GM21360 (cell line): ENCODE results near the gene FAM20C.

Experiments
- ATAC-seq: cut with Tn5 transposase; IDR thresholded peaks from one replicate; pipeline ENCODE4 v1.9.1; 2021; ENCODE audit warnings: mild to moderate bottlenecking, moderate library complexity; ENCODE audit not compliant: unreplicated experiment

FAM20C gene

DNA sequence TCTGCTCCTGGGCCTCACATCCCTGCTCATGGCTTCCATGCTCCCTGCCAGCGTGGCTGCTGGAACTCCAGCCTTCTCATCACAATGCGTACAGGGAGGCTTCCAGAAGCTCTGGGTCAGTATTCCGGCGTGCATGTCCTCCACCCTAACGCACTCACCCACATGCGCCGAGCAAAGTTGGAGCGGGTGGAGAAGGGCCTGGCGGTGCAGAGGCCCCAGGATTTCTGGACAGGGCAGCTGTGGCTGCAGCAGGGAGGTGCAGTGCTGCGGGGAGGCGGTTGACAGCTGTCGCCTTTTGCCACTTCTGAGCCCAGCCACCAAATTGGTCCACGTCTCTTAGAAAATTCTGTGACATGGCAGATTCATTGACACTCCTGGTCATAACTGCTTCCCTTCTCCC, 33.6 kb upstream of the FAM20C start:
- ATAC-seq: no peak

- ATAC-seq: no peak
Measured at GRCh38 chr7:159370-160270, 32.8 kb upstream of the FAM20C start.

- no peak for ATAC-seq
Measured at GRCh38 chr7:160958-161725, 31.2 kb upstream of the FAM20C start.

GRCh38 chr7:162632-163297, 29.6 kb upstream of the FAM20C start:
- no peak for ATAC-seq

DNA sequence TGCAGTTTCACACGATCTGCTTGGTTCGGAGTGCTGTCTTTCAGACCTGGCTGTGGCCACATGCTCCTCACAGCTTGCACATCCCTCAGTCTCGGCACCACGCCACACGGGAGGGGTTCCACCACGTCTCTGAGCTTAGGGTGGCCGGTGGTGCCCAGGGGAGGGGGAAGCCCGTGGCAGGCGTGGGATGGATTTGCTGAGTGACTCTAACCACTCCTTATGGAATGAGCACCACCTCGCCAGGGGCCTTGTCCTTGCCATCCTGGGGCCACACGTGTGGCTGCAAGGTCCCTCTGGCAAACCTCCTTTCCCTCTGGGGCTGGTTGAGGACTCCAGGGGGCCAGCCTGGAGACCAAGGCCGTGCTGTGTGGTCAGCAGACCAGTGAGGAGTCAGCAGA, 29.1 kb upstream of the FAM20C start:
- ATAC-seq: no peak

GRCh38 chr7:163971-164881, 28.1 kb upstream of the FAM20C start:
- no peak for ATAC-seq

GRCh38 chr7:164882-165660, 27.3 kb upstream of the FAM20C start:
- ATAC-seq: no peak

DNA sequence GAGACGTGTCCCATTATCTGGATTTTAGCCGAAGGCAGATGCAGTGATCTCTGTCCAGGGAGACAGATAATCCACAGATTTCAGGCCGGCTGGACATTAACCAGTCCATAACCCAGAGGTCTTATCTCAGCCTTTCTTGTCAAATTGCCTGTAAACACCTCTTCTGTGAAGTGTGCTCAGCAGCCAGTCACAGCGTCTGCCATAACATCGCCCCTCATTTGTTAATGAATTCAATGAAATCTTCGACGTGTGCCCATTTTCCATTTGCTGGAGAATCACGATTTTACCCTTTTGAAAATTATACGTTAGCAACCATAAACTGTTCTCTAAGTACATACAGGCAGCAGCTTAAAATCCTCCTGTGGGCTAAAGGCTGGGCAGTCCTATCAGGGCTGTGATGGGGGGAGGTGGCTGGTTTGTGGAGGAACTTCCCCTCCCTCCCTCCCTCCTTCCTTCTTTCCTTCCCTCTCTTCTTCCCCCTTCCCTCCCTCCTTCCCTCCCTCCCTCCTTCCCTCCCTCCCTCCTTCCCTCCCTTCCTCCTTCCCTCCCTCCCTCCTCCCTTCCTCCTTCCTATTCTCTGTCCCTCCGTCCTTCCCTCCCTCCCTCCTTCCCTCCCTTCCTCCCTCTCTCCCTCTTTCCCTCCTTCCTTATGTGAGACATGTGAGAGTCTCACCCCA, 26.6 kb upstream of the FAM20C start:
- ATAC-seq: no peak

- ATAC-seq: no peak
Measured at GRCh38 chr7:166338-167060, 25.9 kb upstream of the FAM20C start.

DNA sequence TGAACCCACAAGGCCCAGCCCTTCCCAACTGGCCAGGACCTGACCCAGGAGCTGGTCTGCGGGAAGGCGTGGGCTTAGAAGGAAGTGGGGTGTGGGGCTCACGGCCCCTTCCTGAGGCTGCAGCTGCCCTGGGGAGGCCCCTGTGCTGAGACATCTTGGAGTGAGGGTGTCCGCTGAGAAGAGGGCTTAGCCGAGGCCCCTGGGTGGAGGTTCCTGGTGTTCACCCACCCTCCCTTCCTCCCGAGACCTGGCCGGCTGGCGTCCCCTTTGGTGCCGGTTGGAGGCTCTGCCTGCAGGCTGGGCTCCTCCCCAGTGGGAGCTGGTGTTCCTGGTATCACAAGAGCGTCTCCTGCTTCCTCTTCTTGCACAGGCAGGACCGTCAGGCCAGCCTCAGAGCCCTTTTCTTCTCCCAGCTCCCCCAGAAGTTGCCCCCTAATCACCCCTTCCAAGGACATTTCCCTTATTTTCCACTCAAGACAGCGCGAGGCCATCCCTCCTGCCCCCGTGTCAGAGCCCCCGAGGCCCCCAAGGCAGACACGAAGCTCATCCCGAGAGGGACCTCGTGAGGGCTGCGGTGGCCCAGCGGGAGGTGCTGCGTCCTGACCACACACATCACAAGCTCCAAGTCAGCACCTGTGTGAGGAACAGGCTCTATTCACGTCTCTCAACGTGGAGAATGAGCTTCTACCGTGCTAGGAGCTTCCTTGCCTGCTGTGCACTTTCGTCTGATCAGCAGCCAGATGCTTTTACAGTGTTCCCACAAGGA, 25.1 kb upstream of the FAM20C start:
- no peak for ATAC-seq

DNA sequence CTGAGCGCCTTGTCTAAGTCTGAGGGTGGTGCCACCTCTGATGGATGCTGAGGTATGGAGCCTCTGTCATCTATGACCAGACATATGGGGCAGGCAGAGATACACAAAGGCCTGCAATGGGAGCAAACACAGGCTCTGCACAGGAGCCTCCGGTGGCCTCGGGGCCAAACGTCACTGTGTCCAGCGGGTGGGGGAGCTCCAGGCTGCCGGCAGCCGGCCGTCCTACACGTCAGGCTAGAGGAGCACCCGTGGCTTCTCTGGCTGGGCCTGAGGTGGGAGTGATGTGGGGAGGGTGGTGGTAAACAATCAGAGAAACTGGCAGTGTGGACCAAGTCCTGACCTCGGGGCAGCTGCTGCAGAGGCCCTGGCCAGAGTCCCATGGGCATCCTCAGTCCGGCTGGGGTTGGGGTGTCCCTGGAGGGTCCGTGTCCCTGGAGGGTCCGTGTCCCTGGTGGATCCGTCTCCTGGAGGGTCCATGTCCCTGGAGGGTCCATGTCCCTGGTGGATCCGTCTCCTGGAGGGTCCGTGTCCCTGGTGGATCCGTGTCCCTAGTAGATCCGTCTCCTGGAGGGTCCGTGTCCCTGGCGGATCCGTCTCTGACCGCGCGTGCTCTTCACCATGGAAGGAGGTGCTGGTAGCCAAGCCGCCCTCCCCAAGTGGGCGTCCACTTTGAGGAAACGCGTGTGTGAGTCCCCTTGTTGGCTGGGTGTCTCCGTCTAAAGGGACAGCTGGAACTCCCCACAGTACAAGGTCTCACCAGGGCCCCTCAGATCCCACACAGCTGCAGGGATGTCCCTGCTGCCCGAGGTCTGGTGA, 24.2 kb upstream of the FAM20C start:
- no peak for ATAC-seq

DNA sequence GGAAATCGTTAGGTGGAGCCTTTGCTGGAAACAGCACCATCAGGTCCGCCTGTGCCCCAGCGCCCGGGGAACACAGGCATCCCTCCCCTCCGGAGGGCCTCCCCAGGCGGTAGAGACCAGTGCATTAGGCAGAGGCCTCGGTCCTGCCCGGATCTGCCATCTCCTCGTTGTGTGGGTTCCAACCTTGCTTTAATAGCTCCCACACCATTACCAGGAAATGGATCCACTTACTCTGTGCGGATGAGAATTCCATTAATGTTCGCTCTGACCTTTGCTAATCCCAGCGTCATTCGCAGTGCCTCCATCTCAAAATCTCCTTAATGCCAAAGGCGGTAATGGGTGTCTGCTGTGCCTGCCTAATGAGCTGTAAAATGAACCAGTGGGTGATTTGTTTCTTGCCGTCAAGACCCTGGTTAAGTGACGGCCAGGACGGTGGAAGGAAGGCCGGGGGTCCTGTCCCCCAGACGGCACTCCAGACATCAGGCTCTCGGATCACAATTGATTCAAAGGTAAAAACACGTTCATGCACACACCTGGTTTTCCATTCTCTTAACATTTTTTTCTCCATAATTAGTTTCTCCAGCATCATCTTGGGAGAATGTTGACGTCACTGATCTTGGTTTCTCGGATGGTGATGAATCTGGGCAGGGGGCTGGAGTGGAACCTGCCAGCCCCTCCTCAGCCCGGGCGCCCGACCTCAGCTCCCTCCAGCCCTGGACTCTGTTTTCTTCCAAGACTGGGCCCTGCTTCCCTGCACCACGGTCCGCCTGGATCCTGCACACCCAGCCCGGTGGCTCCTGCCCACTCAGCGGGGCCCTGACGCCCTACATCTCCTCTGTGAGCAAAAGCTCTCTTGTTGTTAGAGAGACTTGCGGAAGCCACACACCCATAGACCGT, 22.8 kb upstream of the FAM20C start:
- ATAC-seq: no peak

- ATAC-seq: no peak
Measured at GRCh38 chr7:170551-171363, 21.6 kb upstream of the FAM20C start.

- ATAC-seq: no peak
Measured at GRCh38 chr7:171364-171904, 20.9 kb upstream of the FAM20C start.
